C1 segment of cervical spinal cord (tissue), 14 donors: ENCODE data around the gene TSNAXIP1.
A peak's percentile ranks its signal among the peaks of the same experiment; 100 is the strongest.

Source experiments
- DNase-seq, 14 donors: peaks; one replicate each; lab custom pipeline; 2025; lab: John Stamatoyannopoulos, UW

The TSNAXIP1 gene

GRCh38 chr16:67806428-67807147, at the start of gene TSNAXIP1, which contains the start of gene RANBP10:
Gene TSNAXIP1 (plus strand): TSS chr16:67806889. CDS start chr16:67807150, 261 bp downstream.
Gene RANBP10 (minus strand): TSS chr16:67806560. CDS start chr16:67806536, 24 bp downstream.
- peak; percentile 74 to 100 (median 96) for DNase-seq

- DNase-seq = peak in 1 of 14 donors; percentile 87
Observed at GRCh38 chr16:67758006-67758405, 48.7 kb upstream of the TSNAXIP1 start.

GRCh38 chr16:67758966-67759365, 47.7 kb upstream of the TSNAXIP1 start:
- no peak for DNase-seq

GRCh38 chr16:67760206-67760955, 46.3 kb upstream of the TSNAXIP1 start:
- no peak for DNase-seq

GRCh38 chr16:67760956-67761230, 45.8 kb upstream of the TSNAXIP1 start:
- DNase-seq = no peak

- no peak for DNase-seq
Observed at GRCh38 chr16:67761924-67762323, 44.8 kb upstream of the TSNAXIP1 start.

GRCh38 chr16:67762385-67762784, 44.3 kb upstream of the TSNAXIP1 start:
- DNase-seq = no peak

GRCh38 chr16:67763066-67763465, 43.6 kb upstream of the TSNAXIP1 start:
- no peak for DNase-seq

- no peak for DNase-seq
Observed at GRCh38 chr16:67764158-67764667, 42.5 kb upstream of the TSNAXIP1 start.

GRCh38 chr16:67766291-67766690, 40.4 kb upstream of the TSNAXIP1 start:
- DNase-seq = no peak

GRCh38 chr16:67767953-67768352, 38.7 kb upstream of the TSNAXIP1 start:
- DNase-seq = no peak

GRCh38 chr16:67770346-67770991, 36.2 kb upstream of the TSNAXIP1 start:
- no peak for DNase-seq

- peak in 1 of 14 donors; percentile 38 for DNase-seq
Observed at GRCh38 chr16:67773099-67773498, 33.6 kb upstream of the TSNAXIP1 start.

- DNase-seq = peak in 1 of 14 donors; percentile 45
Observed at GRCh38 chr16:67773569-67774456, 32.9 kb upstream of the TSNAXIP1 start.

GRCh38 chr16:67774457-67774853, 32.2 kb upstream of the TSNAXIP1 start:
- DNase-seq = no peak

GRCh38 chr16:67775273-67775672, 31.4 kb upstream of the TSNAXIP1 start:
- DNase-seq = no peak

- no peak for DNase-seq
Observed at GRCh38 chr16:67779256-67780014, 27.3 kb upstream of the TSNAXIP1 start.

GRCh38 chr16:67780847-67781564, 25.7 kb upstream of the TSNAXIP1 start:
- no peak for DNase-seq

- no peak for DNase-seq
Observed at GRCh38 chr16:67781565-67781921, 25.1 kb upstream of the TSNAXIP1 start.
